Endothelial cell of umbilical vein (primary cell): Measurements from ENCODE around the gene INCENP. TPM values are rescaled to one million over a fixed set of nuclear protein-coding genes. Genes with fewer than 3 reads are reported as not detected.

ENCODE experiments used
- BruUV-seq: library from RNA; stranded (reverse); fragments of 400-500 nt; replicated peaks from 2 replicates; lab custom pipeline; 2021; lab: Mats Ljungman, UMichigan
- CTCF ChIA-PET: fragments of 300-600, 350-600 bp; sonication (Branson Sonifier 250); formaldehyde crosslinking; loops from one replicate; lab custom pipeline; 2021; ENCODE audit warnings: antibody characterized with exemption, inconsistent platforms; lab: Charles Lee
- POLR2A ChIA-PET: fragments of 300-600, 350-600 bp; sonication (Branson Sonifier 250); formaldehyde crosslinking; loops from one replicate; lab custom pipeline; 2021; ENCODE audit warnings: antibody characterized with exemption, inconsistent platforms; lab: Charles Lee
- DNase-seq: peaks from one replicate; pipeline ENCODE4 v3.0.0-alpha.2; 2011; ENCODE audit warnings: low read depth, low spot score
- FAIRE-seq: peaks from 2 replicates; lab custom pipeline; 2011; peaks lifted over from hg19 to GRCh38; lab: Jason Lieb, UNC
- H2AFZ ChIP-seq: 2 replicates; pipeline ENCODE4 v1.6.0; 2012; ENCODE audit warnings: low read depth, low read length, control low read depth, inconsistent platforms
- H3K27ac ChIP-seq: 2 replicates; pipeline ENCODE4 v1.5.1; 2011; ENCODE audit warnings: low read depth, mild to moderate bottlenecking, control low read depth, low read length, moderate library complexity; ENCODE audit not compliant: insufficient read depth
- H3K27me3 ChIP-seq, 2 experiments: 2 replicates each; pipeline versions ENCODE4 v1.6.0 to v1.6.1; 2011; ENCODE audit warnings: low read length in 2 of 2, mixed read lengths in 1 of 2; ENCODE audit not compliant: control insufficient read depth in 2 of 2, insufficient read depth in 2 of 2
- H3K36me3 ChIP-seq, 2 experiments: 2 replicates in 1 of 2; 3 replicates in 1 of 2; pipeline ENCODE4 v1.5.1; 2011; ENCODE audit warnings: low read length in 2 of 2, mild to moderate bottlenecking in 1 of 2, moderate library complexity in 1 of 2; ENCODE audit not compliant: control insufficient read depth in 2 of 2, insufficient read depth in 2 of 2; ENCODE audit errors: extremely low read depth in 1 of 2
- H3K4me1 ChIP-seq: 3 replicates; pipeline ENCODE4 v1.5.1; 2011; ENCODE audit warnings: mild to moderate bottlenecking, low read length; ENCODE audit not compliant: control insufficient read depth, insufficient read depth; ENCODE audit errors: extremely low read depth
- H3K4me2 ChIP-seq: 2 replicates; pipeline ENCODE4 v1.6.1; 2011; ENCODE audit warnings: low read length, control low read depth, mixed read lengths; ENCODE audit not compliant: insufficient read depth
- H3K4me3 ChIP-seq, 3 experiments: fragments of 200-600 bp in 1 of 3; sonication (generic), shearing (Covaris generic) in 1 of 3; replicated peaks in 1 of 3; 2 replicates each; pipeline ENCODE4 v1.5.1; 2011 to 2016; ENCODE audit warnings: control low read depth in 3 of 3, low read length in 3 of 3, mild to moderate bottlenecking in 2 of 3, inconsistent platforms in 1 of 3, low read depth in 1 of 3, moderate library complexity in 1 of 3; ENCODE audit not compliant: insufficient read depth in 1 of 3
- H3K79me2 ChIP-seq: 2 replicates; pipeline ENCODE4 v1.6.0; 2012; ENCODE audit warnings: low read length, inconsistent platforms; ENCODE audit not compliant: control insufficient read depth, insufficient read depth
- H3K9ac ChIP-seq: replicated peaks from 2 replicates; pipeline ENCODE3; 2011; ENCODE audit warnings: low read length, control low read depth; ENCODE audit not compliant: insufficient read depth; ENCODE audit errors: extremely low read depth
- H3K9me1 ChIP-seq: replicated peaks from 3 replicates; pipeline ENCODE4 v1.6.0; 2011; ENCODE audit warnings: mild to moderate bottlenecking, low read length; ENCODE audit not compliant: control insufficient read depth, insufficient read depth; ENCODE audit errors: extremely low read depth
- H3K9me3 ChIP-seq: replicated peaks from 2 replicates; pipeline ENCODE4 v1.5.1; 2012; ENCODE audit warnings: low read length, inconsistent platforms; ENCODE audit not compliant: control insufficient read depth, insufficient read depth
- H4K20me1 ChIP-seq: replicated peaks from 2 replicates; pipeline ENCODE3; 2011; ENCODE audit warnings: mild to moderate bottlenecking, low read length; ENCODE audit not compliant: control insufficient read depth, insufficient read depth; ENCODE audit errors: extremely low read depth
- CTCF ChIP-seq, 2 donors: IDR thresholded peaks; 1 replicate in 1 of 2; 2 replicates in 1 of 2; pipeline ENCODE4 v1.5.1; 2011; ENCODE audit warnings: low read length in 2 of 2, mild to moderate bottlenecking in 2 of 2, moderate library complexity in 2 of 2, control low read depth in 1 of 2, inconsistent platforms in 1 of 2, low read depth in 1 of 2; ENCODE audit not compliant: insufficient read depth in 1 of 2; ENCODE audit errors: extremely low read depth in 1 of 2
- EZH2 ChIP-seq: IDR thresholded peaks from 2 replicates; pipeline ENCODE4 v1.6.1; 2012; ENCODE audit warnings: borderline replicate concordance, low read depth, mild to moderate bottlenecking, moderate library complexity, low read length, inconsistent platforms; ENCODE audit not compliant: severe bottlenecking
- FOS ChIP-seq: IDR thresholded peaks from 2 replicates; pipeline ENCODE4 v1.6.1; 2011; ENCODE audit warnings: mild to moderate bottlenecking, low read length, moderate library complexity, borderline replicate concordance; ENCODE audit not compliant: insufficient read depth
- JUN ChIP-seq: IDR thresholded peaks from 2 replicates; pipeline ENCODE4 v1.6.1; 2011; ENCODE audit warnings: borderline replicate concordance, low read depth; ENCODE audit not compliant: insufficient read length, insufficient read depth
- MAX ChIP-seq: IDR thresholded peaks from 2 replicates; pipeline ENCODE4 v1.6.1; 2011; ENCODE audit not compliant: insufficient read depth, insufficient read length
- POLR2A ChIP-seq: IDR thresholded peaks from 2 replicates; pipeline ENCODE4 v1.6.1; 2012; ENCODE audit warnings: low read depth, mild to moderate bottlenecking, control low read depth, low read length
- POLR2AphosphoS5 ChIP-seq: IDR thresholded peaks from 2 replicates; pipeline ENCODE4 v1.6.1; 2012; ENCODE audit warnings: low read depth, mild to moderate bottlenecking, control low read depth, low read length, moderate library complexity; ENCODE audit not compliant: insufficient read depth
- dilution Hi-C: fragments of 300-500 bp; cut with MboI; formaldehyde crosslinking; loops from one replicate; pipeline ENCODE4 v1.15.0; 2019; ENCODE audit warnings: low sequenced_read_pairs; ENCODE audit not compliant: extremely low pct_ligation_motif_present
- intact Hi-C: fragments of 100-400 bp; cut with micrococcal nuclease; formaldehyde crosslinking; loops from one replicate; pipeline ENCODE4 v1.10.0; 2022
- polyA plus RNA-seq, 4 experiments: library from polyadenylated mRNA; depleted of rRNA in 3 of 4; stranded (reverse) in 3 of 4; unstranded in 1 of 4; fragments of >200 nt; gene quantifications; 2 replicates each; pipeline versions ENCODE4 v1.2.1 to v1.2.3, GENCODE V29; 2011 to 2012; ENCODE audit warnings: missing spikeins in 1 of 4
- total RNA-seq: library from RNA; stranded (reverse); gene quantifications from 2 replicates; pipeline ENCODE4 v1.2.3, GENCODE V29; 2021

INCENP gene
- total and polyA plus RNA-seq, 2 donors (not counting 3 experiments of a cell fraction or from before 2014, with no cell fraction given) = 22.9 to 86.8 TPM

DNA sequence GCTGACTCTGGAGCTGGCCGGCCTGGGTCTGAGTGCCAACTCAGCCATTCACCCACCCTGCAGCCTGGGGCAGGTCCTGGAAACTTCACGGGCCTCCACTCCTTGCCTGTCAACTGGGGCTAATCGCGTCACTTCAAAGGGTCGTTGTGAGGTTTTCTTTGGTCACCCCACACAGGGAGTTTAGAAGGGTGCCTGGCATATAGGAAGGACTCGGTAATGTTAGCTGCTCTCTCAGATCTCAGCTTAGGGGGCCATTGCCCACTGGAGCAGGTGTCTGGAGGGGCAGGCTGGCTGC, 7.3 kb downstream of the INCENP start:
- H3K4me1 ChIP-seq = no peaks in the 10 kb centered on the region
- no peak overlapping the region for H3K9ac ChIP-seq
- intact Hi-C loops (no loop called here), dilution Hi-C loops (no loop called here)
- no peak for DNase-seq
- POLR2A ChIA-PET = no interaction called here
- CTCF ChIA-PET = interaction anchor here (1.1 to 2.4 kb wide), 3 partner anchors 12 to 40 kb away, joined by 4 to 11 read pairs (median 4); no protein-coding TSS in a partner anchor
- TF ChIP-seq MAX (no peak), FOS (no peak), EZH2 (no peak), POLR2AphosphoS5 (no peak), POLR2A (no peak), JUN (no peak), CTCF (IDR thresholded peaks at IDR 0.05; ENCODE audit: extremely low read depth in 1 of 2, insufficient read depth in 1 of 2, low read depth in 1 of 2, low read length in 2 of 2) (no peak)
- H3K27me3 ChIP-seq = no peaks in the 10 kb centered on the region
- no peaks in the 10 kb centered on the region for H3K9me3 ChIP-seq
- H3K27ac ChIP-seq = no peak overlapping the region
- no TSS peak for BruUV-seq
- no peaks in the 10 kb centered on the region for H4K20me1 ChIP-seq
- peaks cover 97% of the 10 kb centered on the region for H3K79me2 ChIP-seq
- H3K36me3 ChIP-seq = peaks cover 2 to 25% of the 10 kb centered on the region in 2 experiments
- no peak for FAIRE-seq
- H3K9me1 ChIP-seq = no peaks in the 10 kb centered on the region
- H3K4me2 ChIP-seq = no peak overlapping the region
- H2AFZ ChIP-seq = no peak overlapping the region
- H3K4me3 ChIP-seq = no peak overlapping the region
